Stimulated activated CD4-positive, alpha-beta T cell treated with anti-CD3 and anti-CD28 coated beads, Interleukin-1b, Interleukin-23, amount 100 ng/mL, for 4 hours (primary cell): Measurements from ENCODE around the gene TLN1.

Experiments
- DNase-seq, 2 donors: peaks; one replicate each; pipeline ENCODE4 v3.0.0-alpha.2; 2020; ENCODE audit warnings: low read depth in 2 of 2

TLN1 gene

GRCh38 chr9:35664531-35665470 is 67.2 kb downstream of the TLN1 start, which contains the start of gene ARHGEF39:
ARHGEF39 (minus strand) TSS chr9:35665195; CDS start chr9:35665169, 26 bp downstream.
- DNase-seq, result peak; percentile 25 to 57

DNA sequence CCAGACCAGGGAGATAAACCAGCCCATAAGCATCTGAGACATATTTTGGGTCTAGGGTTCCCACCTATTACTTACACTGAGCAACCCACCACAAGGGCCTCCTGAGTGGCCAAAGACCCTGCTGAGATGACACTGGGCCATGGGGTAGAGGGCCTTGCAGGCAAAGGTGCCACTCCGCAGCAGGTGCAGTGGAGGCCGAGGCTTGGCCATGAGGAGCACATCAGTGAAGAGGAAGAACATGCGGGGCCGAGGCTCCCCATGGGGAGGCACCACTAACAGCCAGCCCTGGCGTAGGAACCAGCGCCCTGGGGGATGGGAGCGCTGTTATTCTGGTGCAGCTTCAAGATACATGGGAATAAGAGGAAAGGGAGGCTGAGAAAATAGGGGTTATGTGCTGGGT is 69.6 kb downstream of the TLN1 start:
- DNase-seq, result no peak

GRCh38 chr9:35661756-35662350 is 70.1 kb downstream of the TLN1 start:
- DNase-seq, result no peak

- no peak for DNase-seq
Measured at GRCh38 chr9:35660966-35661415, 71.0 kb downstream of the TLN1 start.

DNA sequence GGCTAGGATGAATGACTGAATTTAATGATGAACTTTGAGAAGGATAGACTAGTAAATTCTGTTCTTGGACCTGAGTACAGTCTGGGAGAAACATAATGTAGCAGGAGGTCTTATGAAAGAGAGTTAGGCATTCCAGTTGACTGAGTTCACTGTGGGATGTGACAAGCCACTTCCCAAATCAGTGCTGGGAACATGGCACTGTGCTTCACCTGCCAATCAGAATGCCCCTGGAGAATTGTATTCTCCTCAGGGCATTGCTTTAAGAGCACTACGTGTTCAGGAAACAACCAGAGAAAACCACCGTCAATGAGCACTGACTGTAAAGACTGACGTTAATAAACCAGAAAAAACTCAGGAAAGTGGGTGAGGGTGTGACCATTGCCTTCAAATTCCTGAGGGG is 72.7 kb downstream of the TLN1 start:
- no peak for DNase-seq

DNA sequence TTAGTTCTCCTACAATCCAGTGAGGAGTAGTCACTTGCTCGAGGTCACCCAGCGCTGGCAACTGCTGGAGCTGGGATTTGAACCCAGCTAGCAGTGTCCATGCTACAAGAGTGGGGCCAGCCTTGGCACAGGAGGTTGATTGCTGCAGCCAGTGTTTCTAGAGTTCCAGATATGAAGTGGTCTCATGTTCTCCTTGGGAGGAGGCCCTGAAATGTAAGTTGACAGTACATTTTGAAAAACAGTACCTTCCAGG is 73.1 kb downstream of the TLN1 start:
- DNase-seq, result no peak

DNA sequence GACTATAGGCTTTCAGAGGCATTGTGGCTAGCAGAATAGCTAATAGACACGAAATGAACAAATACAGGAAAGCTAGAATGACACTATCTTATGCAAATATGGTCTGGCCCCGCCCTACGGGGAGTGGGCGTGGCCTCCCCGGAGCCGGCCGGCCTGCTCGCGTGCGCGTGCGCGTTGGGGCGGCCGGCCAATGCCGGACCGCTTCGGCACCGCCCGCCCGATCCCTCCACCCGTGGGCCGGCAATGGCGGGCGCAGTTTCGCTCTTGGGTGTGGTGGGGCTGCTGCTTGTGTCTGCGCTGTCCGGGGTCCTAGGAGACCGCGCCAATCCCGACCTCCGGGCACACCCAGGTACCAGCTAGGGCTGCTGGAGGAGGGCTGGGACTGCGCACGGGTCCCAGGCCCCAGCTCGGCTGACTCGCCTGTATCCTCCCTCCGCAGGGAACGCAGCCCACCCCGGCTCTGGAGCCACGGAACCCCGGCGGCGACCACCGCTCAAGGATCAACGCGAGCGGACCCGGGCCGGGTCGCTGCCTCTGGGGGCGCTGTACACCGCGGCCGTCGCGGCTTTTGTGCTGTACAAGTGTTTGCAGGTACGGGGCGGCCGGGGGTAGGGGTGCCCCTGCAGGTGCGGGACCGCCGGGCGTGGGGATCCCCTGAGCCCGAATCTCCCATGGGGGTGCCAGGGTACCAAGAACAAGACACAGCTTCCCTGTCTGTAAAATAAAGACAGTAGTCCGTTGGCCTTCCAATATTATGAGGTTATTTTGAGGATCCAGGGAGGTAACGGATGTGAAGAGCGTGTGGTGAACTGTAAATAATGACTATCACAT is 73.6 kb downstream of the TLN1 start, which contains the start of gene CCDC107:
TSS of gene CCDC107 (plus strand) at position 156 of the 831 bp plus-strand sequence. CDS start at position 244, 88 bp downstream.
- peak; percentile 74 to 81 for DNase-seq

DNA sequence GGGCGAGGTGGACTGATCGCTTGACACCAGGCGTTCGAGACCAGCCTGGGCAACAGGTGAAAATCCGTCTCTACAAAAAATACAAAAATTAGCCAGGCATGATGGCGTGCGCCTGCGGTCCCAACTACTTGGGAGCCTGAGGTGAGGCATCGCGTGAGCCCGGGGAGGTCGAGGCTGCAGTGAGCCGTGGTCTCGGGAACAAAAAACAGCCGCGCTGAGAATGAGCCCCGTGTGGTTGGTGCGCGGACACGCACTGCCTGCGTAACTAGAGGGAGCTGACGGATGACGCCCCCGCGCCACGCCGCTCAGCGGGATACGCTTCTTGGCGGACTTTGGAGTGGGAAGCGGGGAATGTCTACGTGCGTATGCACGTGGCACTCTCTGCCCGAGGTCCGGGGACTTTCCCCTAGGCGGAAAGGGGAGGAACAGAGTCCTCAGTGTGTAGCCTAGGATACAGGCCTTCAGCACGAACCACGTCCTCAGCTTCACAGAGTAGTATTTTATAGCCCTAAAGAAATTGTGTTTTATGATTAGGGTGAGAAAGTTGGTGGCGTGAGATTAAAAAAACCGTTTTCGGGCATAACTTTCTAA is 74.4 kb downstream of the TLN1 start, which contains the start of gene RMRP:
TSS of gene RMRP (minus strand) at position 474 of the 591 bp plus-strand sequence.
- peak; percentile 88 to 91 for DNase-seq

GRCh38 chr9:35656831-35657545 is 75.0 kb downstream of the TLN1 start:
- no peak for DNase-seq

DNA sequence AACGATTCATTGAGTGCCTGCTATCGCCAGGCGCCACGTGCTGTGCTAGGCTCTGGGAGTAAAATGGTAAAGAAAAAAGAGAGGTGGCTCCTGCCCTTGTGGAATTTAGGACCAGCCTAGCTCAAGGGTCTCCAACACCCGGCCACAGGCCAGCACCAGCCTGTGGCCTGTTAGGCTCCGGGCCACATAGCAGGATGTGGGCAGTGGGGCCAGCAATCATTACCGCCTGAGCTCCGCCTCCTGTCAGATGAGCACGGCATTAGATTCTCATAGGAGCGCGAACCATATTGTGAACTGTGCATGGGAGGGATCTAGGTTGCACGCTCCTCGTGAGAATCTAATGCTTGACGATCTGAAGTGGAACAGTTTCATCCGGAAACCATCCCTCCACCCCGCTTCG is 75.6 kb downstream of the TLN1 start:
- no peak for DNase-seq

DNA sequence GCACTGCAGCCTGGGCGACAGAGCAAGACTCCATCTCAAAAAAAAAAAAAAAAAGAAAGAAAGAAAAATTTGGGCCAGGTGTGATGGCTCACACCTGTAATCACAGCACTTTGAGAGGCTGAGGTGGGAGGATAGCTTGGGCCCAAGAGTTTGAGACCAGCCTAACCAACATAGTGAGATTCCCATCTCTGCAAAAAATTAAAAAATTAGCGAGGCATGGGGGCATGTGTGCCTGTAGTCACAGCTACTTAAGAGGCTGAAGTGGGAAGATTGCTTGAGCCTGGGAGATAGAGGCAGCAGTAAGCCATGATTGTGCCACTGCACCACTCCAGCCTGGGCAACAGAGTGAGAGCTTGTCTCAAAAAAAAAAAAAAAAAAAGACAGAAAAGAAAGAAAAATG is 78.4 kb downstream of the TLN1 start:
- DNase-seq, result no peak

DNA sequence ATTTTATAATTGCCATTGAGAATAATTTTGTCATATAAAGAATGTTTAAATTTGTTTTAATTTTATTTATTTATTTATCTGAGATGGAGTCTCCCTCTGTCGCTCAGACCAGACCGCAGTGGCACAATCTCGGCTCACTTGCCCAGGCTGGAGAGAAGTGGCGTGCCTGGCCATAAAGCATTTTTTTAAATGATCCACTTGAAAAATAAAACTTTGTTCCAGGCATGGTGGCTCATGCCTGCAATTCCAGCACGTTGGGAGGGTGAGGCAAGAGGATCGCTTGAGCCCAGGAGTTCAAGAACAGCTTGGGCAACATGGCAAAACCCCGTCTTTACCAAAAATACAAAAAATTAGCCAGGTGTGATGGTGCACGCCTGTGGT is 79.2 kb downstream of the TLN1 start:
- no peak for DNase-seq

GRCh38 chr9:35651956-35652828 is 79.8 kb downstream of the TLN1 start:
- no peak for DNase-seq

- DNase-seq, result no peak
Measured at GRCh38 chr9:35650341-35651158, 81.4 kb downstream of the TLN1 start, which contains the start of gene SIT1. SIT1 (minus strand) TSS chr9:35650931; CDS start chr9:35650853, 78 bp downstream.

DNA sequence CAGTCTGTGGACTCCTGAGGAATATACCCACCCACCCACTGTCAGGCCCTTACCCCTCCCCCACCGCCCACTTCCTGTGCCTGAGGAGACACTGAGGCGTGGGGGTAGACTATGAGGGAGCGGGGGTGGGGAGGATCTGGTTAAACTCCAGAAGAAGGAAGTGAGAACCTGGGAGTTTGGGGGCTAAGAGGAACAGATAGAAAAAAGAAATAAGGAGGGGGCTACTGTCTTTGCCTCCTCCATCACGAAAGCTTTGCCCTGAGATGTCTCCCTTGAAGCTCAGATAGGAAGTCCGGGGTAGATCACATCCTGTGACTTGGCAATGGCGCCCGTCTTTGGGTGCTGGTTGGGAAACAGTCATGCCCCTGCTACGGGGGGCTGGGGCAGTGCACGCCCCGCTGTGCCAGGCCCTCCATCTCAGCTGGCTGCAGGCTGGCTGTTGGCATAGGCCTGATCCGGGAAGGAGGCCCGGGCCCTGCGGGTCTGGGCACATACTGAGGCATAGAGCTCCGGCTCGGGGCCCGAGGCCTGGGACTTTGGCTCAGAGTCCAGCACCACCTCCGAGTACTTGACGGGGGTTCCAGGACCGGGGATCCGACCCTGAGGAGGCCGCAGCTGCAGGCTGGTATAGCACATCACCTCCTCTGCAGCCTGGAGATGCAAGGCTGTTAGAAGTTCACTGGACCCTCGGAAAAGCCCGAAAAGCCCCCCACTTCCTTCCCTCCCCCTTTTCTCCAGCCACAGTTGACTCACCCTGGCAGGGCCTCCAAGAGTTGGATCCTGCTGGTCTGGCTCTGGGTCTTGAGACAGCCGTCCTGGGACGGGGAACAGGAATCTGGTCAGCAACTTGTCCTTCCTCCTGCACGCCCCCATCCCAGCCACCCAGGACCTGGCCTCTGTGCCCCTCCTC is 82.3 kb downstream of the TLN1 start:
- peak in 1 of 2 donors; percentile 40 for DNase-seq
